Measurements from ENCODE around the gene C17orf113.

GRCh38 chr17:42052346-42052877, 2.0 kb upstream of the C17orf113 start:
- TF ChIP-seq CTCF (IDR thresholded peaks at IDR 0.05) (no peak), POLR2A (IDR thresholded peaks at IDR 0.05) (no peak)

All from esophagus squamous epithelium (tissue), 4 donors.